Measurements from ENCODE around the gene RBBP8. TPM values are rescaled to one million over a fixed set of nuclear protein-coding genes. Genes with fewer than 3 reads are reported as not detected.
"Not testable (repeated sequence)": the region's sequence is repeated elsewhere in the genome, so short reads cannot be mapped to it uniquely, and the experiment has no call there.

Gene RBBP8
- total RNA-seq, 2 donors from 2014 or later: 7.9 to 9.2 TPM

GRCh38 chr18:22935431-22935830 is 2.3 kb downstream of the RBBP8 start:
- ATAC-seq: no peak
- intact Hi-C loops (cut with DNase I): loop anchor here in 1 of 2 donors (10.0 kb wide), 1 partner anchor 479 kb away; no protein-coding TSS in a partner anchor
- DNase-seq: no peak

- no peak for DNase-seq
- intact Hi-C loops (cut with DNase I): loop anchor here in 1 of 2 donors (10.0 kb wide), 1 partner anchor 478 kb away; no protein-coding TSS in a partner anchor
Observed at GRCh38 chr18:22936515-22936914, 3.4 kb downstream of the RBBP8 start.

GRCh38 chr18:22939649-22940048 is 6.5 kb downstream of the RBBP8 start:
- intact Hi-C loops (cut with DNase I): loop anchor here in 1 of 2 donors (10.0 kb wide), 1 partner anchor 475 kb away; no protein-coding TSS in a partner anchor
- no peak for DNase-seq
- no peak for ATAC-seq

More at GRCh38 chr18:22936515-22936914, 3.4 kb downstream of the RBBP8 start:
- no peak for ATAC-seq

GRCh38 chr18:22943847-22944246 is 10.7 kb downstream of the RBBP8 start:
- ATAC-seq: no peak
- DNase-seq: no peak

GRCh38 chr18:22946217-22946616 is 13.1 kb downstream of the RBBP8 start:
- intact Hi-C loops (cut with DNase I): no loop called here
- DNase-seq (no peak), ATAC-seq (no peak)

More at GRCh38 chr18:22943847-22944246, 10.7 kb downstream of the RBBP8 start:
- intact Hi-C loops (cut with DNase I): no loop called here

- ATAC-seq: no peak
- DNase-seq: no peak
- intact Hi-C loops (cut with DNase I): no loop called here
Observed at GRCh38 chr18:22946846-22947245, 13.7 kb downstream of the RBBP8 start.

- no peak for ATAC-seq
- no peak for DNase-seq
- intact Hi-C loops (cut with DNase I): no loop called here
Observed at GRCh38 chr18:22951823-22952222, 18.7 kb downstream of the RBBP8 start.

GRCh38 chr18:22952525-22952924 is 19.4 kb downstream of the RBBP8 start:
- DNase-seq (no peak), ATAC-seq (no peak)
- intact Hi-C loops (cut with DNase I): no loop called here

GRCh38 chr18:22953982-22954381 is 20.9 kb downstream of the RBBP8 start:
- DNase-seq; intact Hi-C loops (cut with DNase I); ATAC-seq: not testable (repeated sequence)

GRCh38 chr18:22956226-22956625 is 23.1 kb downstream of the RBBP8 start:
- intact Hi-C loops (cut with DNase I): no loop called here
- no peak for DNase-seq
- ATAC-seq: no peak

- intact Hi-C loops (cut with DNase I): no loop called here
- DNase-seq: no peak
- ATAC-seq: no peak
Observed at GRCh38 chr18:22961156-22961555, 28.0 kb downstream of the RBBP8 start.

- intact Hi-C loops (cut with DNase I): no loop called here
- no peak for DNase-seq
Observed at GRCh38 chr18:22962004-22962403, 28.9 kb downstream of the RBBP8 start.

GRCh38 chr18:22964116-22964515 is 31.0 kb downstream of the RBBP8 start:
- no peak for ATAC-seq
- no peak for DNase-seq
- intact Hi-C loops (cut with DNase I): no loop called here

More at GRCh38 chr18:22962004-22962403, 28.9 kb downstream of the RBBP8 start:
- ATAC-seq: no peak

GRCh38 chr18:22964722-22965121 is 31.6 kb downstream of the RBBP8 start:
- no peak for DNase-seq
- ATAC-seq: no peak
- intact Hi-C loops (cut with DNase I): no loop called here

GRCh38 chr18:22971038-22971437 is 37.9 kb downstream of the RBBP8 start:
- no peak for DNase-seq
- intact Hi-C loops (cut with DNase I): no loop called here
- ATAC-seq: no peak

- intact Hi-C loops (cut with DNase I): no loop called here
- ATAC-seq (no peak), DNase-seq (no peak)
Observed at GRCh38 chr18:22974001-22974400, 40.9 kb downstream of the RBBP8 start.

- no peak for DNase-seq
- no peak for ATAC-seq
- intact Hi-C loops (cut with DNase I): no loop called here
Observed at GRCh38 chr18:22974707-22975106, 41.6 kb downstream of the RBBP8 start.

GRCh38 chr18:22975508-22975907 is 42.4 kb downstream of the RBBP8 start:
- DNase-seq (no peak), ATAC-seq (no peak)
- intact Hi-C loops (cut with DNase I): no loop called here

- intact Hi-C loops (cut with DNase I): no loop called here
- DNase-seq: no peak
- peak in 1 of 2 donors; percentile 53 for ATAC-seq
Observed at GRCh38 chr18:22977847-22978701, 44.9 kb downstream of the RBBP8 start.

GRCh38 chr18:22980394-22980793 is 47.3 kb downstream of the RBBP8 start:
- no peak for ATAC-seq

More at GRCh38 chr18:22980394-22980793, 47.3 kb downstream of the RBBP8 start:
- DNase-seq: no peak
- intact Hi-C loops (cut with DNase I): loop anchor here in 1 of 2 donors (5.0 kb wide), 3 partner anchors 48 to 183 kb away; partner anchors contain the start of gene RBBP8
